Stomach (tissue), 9 donors: Measurements from ENCODE around the gene NCKAP5. TPM values are rescaled to one million over a fixed set of nuclear protein-coding genes. Genes with fewer than 3 reads are reported as not detected.

Experiments
- DNase-seq, 2 donors: peaks; one replicate each; pipeline versions ENCODE4 v3.0.0 to v3.0.0-alpha.2; 2013 to 2019
- H3K27ac ChIP-seq, 5 donors: fragments of 200-600 bp in 4 of 5; sonication (generic) in 4 of 5; one replicate each; pipeline ENCODE4 v1.5.1; 2013 to 2019; ENCODE audit warnings: mild to moderate bottlenecking in 1 of 5, moderate library complexity in 1 of 5
- H3K27me3 ChIP-seq, 3 donors: fragments of 200-600 bp; sonication (generic); one replicate each; pipeline ENCODE4 v1.5.1; 2017 to 2019; ENCODE audit warnings: mixed run types in 1 of 3
- H3K36me3 ChIP-seq, 4 donors: fragments of 200-600 bp; sonication (generic); 1 replicate in 3 of 4; 2 replicates in 1 of 4; pipeline ENCODE4 v1.5.1; 2016 to 2019
- H3K4me1 ChIP-seq, 4 donors: fragments of 200-600 bp; sonication (generic); one replicate each; pipeline ENCODE4 v1.5.1; 2016 to 2019
- H3K4me3 ChIP-seq, 4 donors: fragments of 200-600 bp; sonication (generic) in 3 of 4; one replicate each; pipeline ENCODE4 v1.5.1; 2016 to 2019; ENCODE audit warnings: mild to moderate bottlenecking in 1 of 4
- H3K9me3 ChIP-seq, 4 donors: fragments of 200-600 bp; sonication (generic); one replicate each; pipeline ENCODE4 v1.5.1; 2016 to 2019
- EP300 ChIP-seq: sonication (generic); formaldehyde crosslinking; IDR thresholded peaks from one replicate; pipeline ENCODE4 v1.6.1; 2017; ENCODE audit warnings: antibody characterized with exemption
- POLR2A ChIP-seq, 4 donors: fragments of 450-650 bp; IDR thresholded peaks; one replicate each; pipeline ENCODE4 v1.6.1; 2016; ENCODE audit warnings: antibody characterized with exemption in 4 of 4, control low read depth in 2 of 4, mild to moderate bottlenecking in 1 of 4, moderate library complexity in 1 of 4
- POLR2AphosphoS5 ChIP-seq, 3 donors: sonication (generic); formaldehyde crosslinking; IDR thresholded peaks; one replicate each; pipeline ENCODE4 v1.6.1; 2016; ENCODE audit warnings: antibody characterized with exemption in 3 of 3
- WGBS, 5 donors: extraction: QIAGEN DNeasy Blood & Tissue Kit in 3 of 5; methylation state at CpG; one replicate each; pipeline versions ENCODE4 v1.1.5 to v1.1.7; 2013 to 2018; 5-methylcytosine and 5-hydroxymethylcytosine counted together
- intact Hi-C: fragments of 100-400 bp; cut with DNase I; formaldehyde crosslinking; loops from one replicate; pipeline ENCODE4 v1.15.1; 2023; ENCODE audit warnings: low total_unique reads
- polyA plus RNA-seq, 3 donors: library from polyadenylated mRNA; stranded (reverse); fragments of 200-250 nt; gene quantifications; one replicate each; pipeline ENCODE4 v1.2.3, GENCODE V29; 2013
- total RNA-seq, 5 donors: library from RNA; depleted of rRNA; stranded (reverse); fragments of >200 nt; gene quantifications; one replicate each; pipeline versions ENCODE4 v1.1.0 to v1.2.3, GENCODE V29; 2014 to 2016
- TF ChIP-seq, protein P1 (sequence below), 7 experiments: fragments of 450-650 bp in 4 of 7; fragments of 200-600 bp in 3 of 7; sonication (generic) in 3 of 7; IDR thresholded peaks; one replicate each; pipeline ENCODE4 v1.5.1; 2016 to 2019; ENCODE audit warnings: antibody characterized with exemption in 7 of 7, control low read depth in 2 of 7, mild to moderate bottlenecking in 1 of 7
- donor health status: healthy with polysubstance abuse.
- donor health status: Bipolar disorder and iron deficiency.
- donor health status: healthy.

NCKAP5 gene
- total and polyA plus RNA-seq, 8 donors: 0.58 to 8.0 (median 1.6) TPM; not detected in 1

DNA sequence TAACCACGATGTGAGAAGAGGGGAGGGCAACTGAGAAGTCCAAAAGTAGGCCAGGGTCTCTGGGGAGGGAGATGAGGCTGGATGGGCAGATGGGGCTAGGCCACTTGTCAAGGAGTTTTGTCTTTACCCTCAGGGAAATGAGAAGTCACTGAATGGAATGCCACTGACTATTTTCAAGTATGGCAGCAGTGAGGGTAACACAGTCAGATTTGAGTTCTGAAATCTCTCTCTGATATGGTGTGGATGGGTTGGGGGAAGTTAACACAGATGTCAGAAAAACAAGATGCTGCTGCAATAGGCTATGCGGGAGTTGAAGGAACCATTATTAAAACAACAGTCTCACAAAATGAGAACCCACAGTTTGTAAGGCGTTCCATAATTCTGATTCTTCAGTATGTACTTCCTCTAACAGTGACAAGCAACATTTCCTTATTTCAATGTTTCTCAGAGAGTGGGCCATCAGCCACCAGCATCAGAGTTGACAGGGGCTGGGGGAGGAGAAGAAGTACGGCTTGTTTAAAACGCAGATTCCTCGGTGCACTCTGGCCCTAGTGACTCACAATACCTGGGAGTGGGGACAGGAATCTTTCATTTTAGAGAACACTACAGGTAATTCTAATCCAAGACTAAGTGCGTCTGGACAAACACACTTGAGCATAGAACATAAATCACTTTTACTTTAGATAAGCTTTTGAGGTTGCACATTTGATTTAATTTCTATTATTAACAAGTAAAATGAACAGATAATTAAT lies 596.8 kb downstream of the NCKAP5 start:
- Histone ChIP-seq H3K4me1 (no peaks in the 10 kb centered on the region), H3K9me3 (no peaks in the 10 kb centered on the region), H3K4me3 (no peak overlapping the region), H3K36me3 (no peaks in the 10 kb centered on the region), H3K27ac (no peak overlapping the region), H3K27me3 (no peaks in the 10 kb centered on the region)
- 65 to 71% (median 69%) methylated on average over 7 of the region's 7 CpGs for WGBS, 5 donors
- no peak for TF ChIP-seq EP300
- TF ChIP-seq, protein P1, sequence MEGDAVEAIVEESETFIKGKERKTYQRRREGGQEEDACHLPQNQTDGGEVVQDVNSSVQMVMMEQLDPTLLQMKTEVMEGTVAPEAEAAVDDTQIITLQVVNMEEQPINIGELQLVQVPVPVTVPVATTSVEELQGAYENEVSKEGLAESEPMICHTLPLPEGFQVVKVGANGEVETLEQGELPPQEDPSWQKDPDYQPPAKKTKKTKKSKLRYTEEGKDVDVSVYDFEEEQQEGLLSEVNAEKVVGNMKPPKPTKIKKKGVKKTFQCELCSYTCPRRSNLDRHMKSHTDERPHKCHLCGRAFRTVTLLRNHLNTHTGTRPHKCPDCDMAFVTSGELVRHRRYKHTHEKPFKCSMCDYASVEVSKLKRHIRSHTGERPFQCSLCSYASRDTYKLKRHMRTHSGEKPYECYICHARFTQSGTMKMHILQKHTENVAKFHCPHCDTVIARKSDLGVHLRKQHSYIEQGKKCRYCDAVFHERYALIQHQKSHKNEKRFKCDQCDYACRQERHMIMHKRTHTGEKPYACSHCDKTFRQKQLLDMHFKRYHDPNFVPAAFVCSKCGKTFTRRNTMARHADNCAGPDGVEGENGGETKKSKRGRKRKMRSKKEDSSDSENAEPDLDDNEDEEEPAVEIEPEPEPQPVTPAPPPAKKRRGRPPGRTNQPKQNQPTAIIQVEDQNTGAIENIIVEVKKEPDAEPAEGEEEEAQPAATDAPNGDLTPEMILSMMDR (IDR thresholded peaks at IDR 0.05): no peak
- TF ChIP-seq POLR2A (IDR thresholded peaks at IDR 0.05): no peak
- no peak for TF ChIP-seq POLR2AphosphoS5 (IDR thresholded peaks at IDR 0.05)
- intact Hi-C loops: no loop called here
- peak in 1 of 2 donors; percentile 20 for DNase-seq

DNA sequence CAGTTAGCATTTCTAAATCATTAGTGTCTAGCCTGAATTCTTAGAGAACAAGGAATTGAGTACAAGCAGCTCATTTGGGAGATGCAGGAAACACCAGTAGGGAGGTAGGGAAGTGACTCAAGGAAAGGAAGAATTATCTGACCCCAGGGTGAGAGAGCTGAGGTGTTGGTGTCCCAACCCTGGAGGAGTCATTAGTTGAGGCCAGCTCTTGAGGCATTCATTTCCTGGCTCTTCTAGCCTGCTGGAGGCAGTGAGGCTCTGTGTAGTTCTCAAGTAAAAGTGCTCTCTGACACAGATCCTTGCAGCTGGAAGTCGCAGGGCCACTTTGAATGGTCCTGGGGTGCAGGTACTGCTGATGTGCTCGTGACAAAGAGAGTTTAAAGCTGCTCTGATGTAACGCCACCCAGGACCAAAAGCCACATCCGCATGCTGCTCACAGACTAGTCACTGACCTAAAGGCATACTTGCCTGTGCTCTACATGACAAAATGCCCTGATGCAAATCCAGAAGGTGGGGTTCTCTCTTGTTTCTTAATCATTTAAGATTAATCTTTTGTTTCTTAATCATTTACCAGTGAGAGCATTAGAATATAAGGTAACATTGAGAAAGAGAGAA lies 598.8 kb downstream of the NCKAP5 start:
- H3K9me3 ChIP-seq: no peaks in the 10 kb centered on the region
- H3K4me3 ChIP-seq: no peak overlapping the region
- WGBS, 5 donors: 74 to 92% (median 85%) methylated on average over 4 of the region's 4 CpGs
- no peaks in the 10 kb centered on the region for H3K36me3 ChIP-seq
- DNase-seq: no peak
- H3K27ac ChIP-seq: no peak overlapping the region
- intact Hi-C loops: no loop called here
- no peaks in the 10 kb centered on the region for H3K27me3 ChIP-seq
- no peaks in the 10 kb centered on the region for H3K4me1 ChIP-seq
- TF ChIP-seq POLR2AphosphoS5 (IDR thresholded peaks at IDR 0.05) (no peak), EP300 (no peak), POLR2A (IDR thresholded peaks at IDR 0.05) (no peak)
- TF ChIP-seq, protein P1 (IDR thresholded peaks at IDR 0.05): no peak

DNA sequence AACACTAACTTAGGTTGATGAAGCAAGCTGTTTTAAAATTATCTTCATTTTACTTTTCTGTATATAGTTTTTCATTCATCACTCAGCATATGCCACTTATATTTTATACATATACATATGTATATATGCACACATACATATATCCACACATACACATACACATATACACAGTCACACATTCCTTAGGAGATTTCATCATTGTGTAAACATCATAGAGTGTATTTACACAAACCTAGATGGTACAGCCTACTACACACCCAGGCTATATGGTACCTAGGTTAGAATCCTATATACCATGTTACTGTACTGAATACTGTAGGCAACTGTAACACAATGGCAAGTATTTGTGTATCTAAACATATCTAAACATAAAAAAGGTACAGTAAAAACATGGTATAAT lies 602.8 kb downstream of the NCKAP5 start:
- H3K27ac ChIP-seq: no peak overlapping the region
- TF ChIP-seq POLR2A (IDR thresholded peaks at IDR 0.05) (no peak), EP300 (no peak), POLR2AphosphoS5 (IDR thresholded peaks at IDR 0.05) (no peak)
- TF ChIP-seq, protein P1 (IDR thresholded peaks at IDR 0.05): no peak
- no peaks in the 10 kb centered on the region for H3K9me3 ChIP-seq
- no peaks in the 10 kb centered on the region for H3K27me3 ChIP-seq
- no peak for DNase-seq
- intact Hi-C loops: no loop called here
- H3K4me3 ChIP-seq: no peak overlapping the region
- H3K4me1 ChIP-seq: no peaks in the 10 kb centered on the region
- H3K36me3 ChIP-seq: no peaks in the 10 kb centered on the region

DNA sequence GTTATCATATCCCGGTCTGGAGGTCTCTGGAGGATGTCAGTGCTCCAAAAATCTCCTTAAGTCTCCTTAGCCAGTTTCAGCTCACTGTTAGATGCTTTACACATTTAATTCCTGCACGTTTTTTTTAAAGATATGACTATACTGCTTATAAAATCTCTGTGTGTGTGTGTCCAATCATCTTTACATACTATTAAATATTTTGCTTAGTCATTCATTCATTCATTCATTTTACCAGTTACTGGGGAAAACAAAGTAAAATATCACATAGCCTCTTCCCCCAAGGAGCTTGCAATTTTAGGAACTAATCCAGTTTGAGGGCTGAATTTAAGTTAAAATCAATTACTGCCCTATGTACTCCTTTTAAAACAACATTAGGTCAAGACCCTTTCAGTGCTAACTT lies 605.1 kb downstream of the NCKAP5 start:
- Histone ChIP-seq H3K27ac (no peak overlapping the region), H3K4me3 (no peak overlapping the region), H3K27me3 (no peaks in the 10 kb centered on the region), H3K9me3 (no peaks in the 10 kb centered on the region), H3K36me3 (no peaks in the 10 kb centered on the region), H3K4me1 (no peaks in the 10 kb centered on the region)
- intact Hi-C loops: no loop called here
- peak in 1 of 2 donors; percentile 27 for DNase-seq
- TF ChIP-seq, protein P1 (IDR thresholded peaks at IDR 0.05): no peak
- TF ChIP-seq POLR2AphosphoS5 (IDR thresholded peaks at IDR 0.05) (no peak), POLR2A (IDR thresholded peaks at IDR 0.05) (no peak), EP300 (no peak)
- WGBS, 5 donors: 57 to 73% (median 67%) methylated on average over 2 of the region's 2 CpGs
